GM12878 (cell line): ENCODE measurements around the gene NEXMIF.

Experiments used
- FOS ChIP-seq: IDR thresholded peaks from 3 replicates; pipeline ENCODE4 v1.6.1; 2011; ENCODE audit warnings: borderline replicate concordance; ENCODE audit not compliant: insufficient read length; ENCODE audit errors: extremely low read depth
- JUND ChIP-seq: IDR thresholded peaks from 2 replicates; pipeline ENCODE4 v1.6.1; 2012; ENCODE audit warnings: low read depth, mild to moderate bottlenecking, low read length, improper control_type of control experiment, moderate library complexity
- MTA3 ChIP-seq: IDR thresholded peaks from 2 replicates; pipeline ENCODE4 v1.6.1; 2012; ENCODE audit warnings: low read length, inconsistent platforms, borderline replicate concordance
- NFYB ChIP-seq: IDR thresholded peaks from 2 replicates; pipeline ENCODE4 v1.6.1; 2011; ENCODE audit warnings: low read depth, mild to moderate bottlenecking, low read length, improper control_type of control experiment, moderate library complexity; ENCODE audit not compliant: insufficient read depth
- NR2C2 ChIP-seq: IDR thresholded peaks from 2 replicates; pipeline ENCODE4 v1.6.1; 2011; ENCODE audit warnings: borderline replicate concordance, low read depth; ENCODE audit not compliant: control insufficient read depth, insufficient read length
- NRF1 ChIP-seq: conservative IDR thresholded peaks from 2 replicates; pipeline ENCODE4 v1.6.1; 2011; ENCODE audit warnings: mild to moderate bottlenecking, low read depth, low read length, improper control_type of control experiment
- TCF7 ChIP-seq: IDR thresholded peaks from 2 replicates; pipeline ENCODE4 v1.6.1; 2014; ENCODE audit warnings: antibody characterized with exemption, borderline replicate concordance
- YY1 ChIP-seq: IDR thresholded peaks from 2 replicates; pipeline ENCODE4 v1.6.1; 2011; ENCODE audit warnings: low read depth, mild to moderate bottlenecking, low read length
- TF ChIP-seq, protein P1 (sequence below): IDR thresholded peaks from 2 replicates; pipeline ENCODE4 v1.6.1; 2012; ENCODE audit warnings: low read depth, low read length, improper control_type of control experiment
- TF ChIP-seq, protein P2 (sequence below), 3 experiments: IDR thresholded peaks in 2 of 3; conservative IDR thresholded peaks in 1 of 3; 2 replicates each; pipeline ENCODE4 v1.5.1; 2011; ENCODE audit warnings: low read depth in 3 of 3, low read length in 3 of 3, mild to moderate bottlenecking in 3 of 3, control low read depth in 2 of 3, moderate library complexity in 2 of 3, inconsistent platforms in 1 of 3, mixed read lengths in 1 of 3; ENCODE audit not compliant: control insufficient read depth in 2 of 3, insufficient read depth in 1 of 3; ENCODE audit errors: extremely low read depth in 1 of 3

DNA sequence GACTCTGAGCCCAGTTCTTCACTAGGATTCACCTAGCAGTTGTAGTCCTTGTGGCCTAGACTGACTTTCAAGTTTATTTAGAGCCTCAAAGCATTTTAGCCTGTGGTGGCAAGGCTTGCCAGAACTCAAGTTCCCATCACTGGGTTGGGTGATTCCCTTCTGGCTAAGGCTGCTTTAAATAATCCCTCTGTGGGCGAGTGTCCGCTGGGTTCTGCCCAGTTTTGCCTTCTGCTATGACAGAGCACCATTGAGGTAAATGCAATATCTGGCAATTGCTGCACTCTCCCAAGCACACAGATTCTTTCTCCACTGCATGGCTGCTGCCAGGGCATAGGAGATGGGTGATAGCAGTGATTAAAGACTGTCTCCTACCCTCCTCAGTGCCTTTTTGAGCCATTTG, 220.0 kb downstream of the NEXMIF start:
- no peak for TF ChIP-seq TCF7
- TF ChIP-seq JUND, result no peak
- TF ChIP-seq, protein P1, sequence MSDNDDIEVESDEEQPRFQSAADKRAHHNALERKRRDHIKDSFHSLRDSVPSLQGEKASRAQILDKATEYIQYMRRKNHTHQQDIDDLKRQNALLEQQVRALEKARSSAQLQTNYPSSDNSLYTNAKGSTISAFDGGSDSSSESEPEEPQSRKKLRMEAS, result no peak
- no peak for TF ChIP-seq NRF1
- TF ChIP-seq NR2C2, result no peak
- TF ChIP-seq, protein P2, sequence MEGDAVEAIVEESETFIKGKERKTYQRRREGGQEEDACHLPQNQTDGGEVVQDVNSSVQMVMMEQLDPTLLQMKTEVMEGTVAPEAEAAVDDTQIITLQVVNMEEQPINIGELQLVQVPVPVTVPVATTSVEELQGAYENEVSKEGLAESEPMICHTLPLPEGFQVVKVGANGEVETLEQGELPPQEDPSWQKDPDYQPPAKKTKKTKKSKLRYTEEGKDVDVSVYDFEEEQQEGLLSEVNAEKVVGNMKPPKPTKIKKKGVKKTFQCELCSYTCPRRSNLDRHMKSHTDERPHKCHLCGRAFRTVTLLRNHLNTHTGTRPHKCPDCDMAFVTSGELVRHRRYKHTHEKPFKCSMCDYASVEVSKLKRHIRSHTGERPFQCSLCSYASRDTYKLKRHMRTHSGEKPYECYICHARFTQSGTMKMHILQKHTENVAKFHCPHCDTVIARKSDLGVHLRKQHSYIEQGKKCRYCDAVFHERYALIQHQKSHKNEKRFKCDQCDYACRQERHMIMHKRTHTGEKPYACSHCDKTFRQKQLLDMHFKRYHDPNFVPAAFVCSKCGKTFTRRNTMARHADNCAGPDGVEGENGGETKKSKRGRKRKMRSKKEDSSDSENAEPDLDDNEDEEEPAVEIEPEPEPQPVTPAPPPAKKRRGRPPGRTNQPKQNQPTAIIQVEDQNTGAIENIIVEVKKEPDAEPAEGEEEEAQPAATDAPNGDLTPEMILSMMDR (IDR thresholded peaks at IDR 0.05 in 2 of 3, conservative IDR thresholded peaks at IDR 0.05 in 1 of 3; ENCODE audit: control insufficient read depth in 2 of 3, extremely low read depth in 1 of 3, insufficient read depth in 1 of 3, low read depth in 3 of 3, low read length in 3 of 3), result no peak
- no peak for TF ChIP-seq MTA3
- no peak for TF ChIP-seq YY1
- TF ChIP-seq NFYB, result no peak
- no peak for TF ChIP-seq FOS
